ENCODE results near the gene SLC22A31.

Gene SLC22A31

DNA sequence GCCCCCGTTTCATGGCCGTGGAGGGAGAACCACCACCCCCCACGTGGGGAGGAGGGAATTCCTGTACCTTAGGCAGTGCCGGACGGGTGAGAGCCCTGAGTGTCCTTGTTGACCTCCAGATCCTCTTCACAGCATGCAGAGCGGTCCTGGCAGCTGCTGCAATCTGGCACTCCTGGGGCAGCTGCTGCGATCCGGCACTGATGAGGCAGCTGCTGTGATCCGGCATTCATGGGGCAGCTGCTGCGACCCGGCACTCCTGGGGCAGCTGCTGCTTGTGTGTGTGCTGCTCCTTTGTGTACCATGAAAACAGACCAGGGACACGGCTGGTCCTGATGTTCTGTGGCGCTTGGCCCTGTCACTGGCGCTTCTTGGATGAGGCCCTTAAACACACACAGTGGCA lies 29.9 kb upstream of the SLC22A31 start:
- no peak for DNase-seq
- Mint-ChIP-seq H3K27ac (no peak overlapping the region), H3K4me3 (no peak overlapping the region), H3K9me3 (peaks cover 54% of the 10 kb centered on the region), H3K36me3 (peaks cover 79% of the 10 kb centered on the region), H3K4me1 (peaks cover 3% of the 10 kb centered on the region), H3K27me3 (no peaks in the 10 kb centered on the region)
- CTCF ChIA-PET, result no interaction called here

- Mint-ChIP-seq H3K27ac (no peak overlapping the region), H3K4me1 (peaks cover 3% of the 10 kb centered on the region), H3K36me3 (peaks cover 66% of the 10 kb centered on the region), H3K27me3 (no peaks in the 10 kb centered on the region), H3K4me3 (no peak overlapping the region), H3K9me3 (peaks cover 36% of the 10 kb centered on the region)
- CTCF ChIA-PET, result no interaction called here
- DNase-seq, result no peak
These were observed 24.3 kb upstream of the SLC22A31 start for GRCh38 chr16:89224665-89225064.

GRCh38 chr16:89222931-89223330 lies 22.6 kb upstream of the SLC22A31 start:
- no peak for DNase-seq
- CTCF ChIA-PET, result no interaction called here
- no peak overlapping the region for H3K27ac Mint-ChIP-seq
- no peaks in the 10 kb centered on the region for H3K27me3 Mint-ChIP-seq
- H3K4me1 Mint-ChIP-seq, result peaks cover 13% of the 10 kb centered on the region
- peaks cover 21% of the 10 kb centered on the region for H3K9me3 Mint-ChIP-seq
- H3K4me3 Mint-ChIP-seq, result no peak overlapping the region
- peaks cover 52% of the 10 kb centered on the region for H3K36me3 Mint-ChIP-seq

DNA sequence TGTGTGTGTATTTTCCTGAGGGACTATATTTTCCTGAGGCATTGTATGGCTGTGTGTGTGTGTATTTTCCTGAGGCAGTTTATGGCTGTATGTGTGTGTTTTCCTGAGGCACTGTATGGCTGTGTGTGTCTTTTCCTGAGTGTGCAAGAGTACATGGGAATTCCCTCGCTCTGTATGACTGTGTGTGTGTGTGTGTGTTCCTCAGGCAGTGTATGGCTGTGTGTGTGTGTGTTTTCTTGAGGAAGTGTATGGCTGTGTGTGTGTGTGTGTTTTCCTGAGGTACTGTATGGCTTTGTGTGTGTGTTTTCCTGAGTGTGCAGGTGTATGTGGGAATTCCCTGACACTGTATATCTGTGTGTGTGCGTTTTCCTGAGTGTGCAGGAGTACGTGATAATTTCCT lies 21.3 kb upstream of the SLC22A31 start:
- Mint-ChIP-seq H3K27ac (no peak overlapping the region), H3K4me1 (peaks cover 17% of the 10 kb centered on the region), H3K4me3 (no peak overlapping the region), H3K36me3 (peaks cover 39% of the 10 kb centered on the region), H3K9me3 (peaks cover 9% of the 10 kb centered on the region), H3K27me3 (no peaks in the 10 kb centered on the region)
- CTCF ChIA-PET, result no interaction called here
- no peak for DNase-seq

- peaks cover 22% of the 10 kb centered on the region for H3K36me3 Mint-ChIP-seq
- peak overlapping the region; percentile 24 for H3K27ac Mint-ChIP-seq
- DNase-seq, result no peak
- peak overlapping the region; percentile 37 for H3K4me3 Mint-ChIP-seq
- peaks cover 3% of the 10 kb centered on the region for H3K27me3 Mint-ChIP-seq
- CTCF ChIA-PET, result interaction anchor here (2.0 kb wide), 1 partner anchor 21 kb away, joined by 5 read pairs; no protein-coding TSS in a partner anchor
- H3K9me3 Mint-ChIP-seq, result no peaks in the 10 kb centered on the region
- H3K4me1 Mint-ChIP-seq, result peaks cover 27% of the 10 kb centered on the region
These were observed 19.0 kb upstream of the SLC22A31 start for GRCh38 chr16:89219365-89219764.

GRCh38 chr16:89217388-89218191 lies 17.3 kb upstream of the SLC22A31 start, which contains the start of gene ZNF778:
Gene ZNF778 (plus strand): TSS chr16:89217703. CDS start chr16:89221128, 3,425 bp downstream.
- Mint-ChIP-seq H3K27ac (peak within 1 kb of the TSS; percentile 81), H3K36me3 (peaks cover 12% of the 10 kb centered on the region), H3K9me3 (no peaks in the 10 kb centered on the region), H3K27me3 (peaks cover 3% of the 10 kb centered on the region), H3K4me1 (peaks cover 27% of the 10 kb centered on the region), H3K4me3 (peak within 1 kb of the TSS; percentile 90)
- DNase-seq, result peak; percentile 89
- CTCF ChIA-PET, result interaction anchor here (0.6 to 2.0 kb wide), 8 partner anchors 22 to 519 kb away, joined by 3 to 5 read pairs (median 3); partner anchors contain the start of gene SPG7

DNA sequence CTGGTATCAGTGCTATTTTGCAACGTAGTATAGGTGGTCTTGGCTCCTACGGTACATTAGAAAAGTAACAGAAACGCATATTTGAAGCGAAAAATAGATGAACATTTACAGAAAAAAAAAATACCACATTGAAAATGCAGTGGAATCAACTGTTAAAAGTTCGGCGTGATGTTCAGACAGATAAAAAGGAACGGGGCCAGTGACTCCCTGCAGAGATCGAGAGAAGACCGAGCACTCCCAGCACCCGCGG lies 16.7 kb upstream of the SLC22A31 start:
- CTCF ChIA-PET, result interaction anchor here (1.2 kb wide), 1 partner anchor 479 kb away, joined by 3 read pairs; no protein-coding TSS in a partner anchor
- H3K4me3 Mint-ChIP-seq, result peak overlapping the region; percentile 90
- H3K36me3 Mint-ChIP-seq, result peaks cover 8% of the 10 kb centered on the region
- no peak for DNase-seq
- H3K27me3 Mint-ChIP-seq, result peaks cover 3% of the 10 kb centered on the region
- peaks cover 27% of the 10 kb centered on the region for H3K4me1 Mint-ChIP-seq
- H3K27ac Mint-ChIP-seq, result peak overlapping the region; percentile 81
- no peaks in the 10 kb centered on the region for H3K9me3 Mint-ChIP-seq

DNA sequence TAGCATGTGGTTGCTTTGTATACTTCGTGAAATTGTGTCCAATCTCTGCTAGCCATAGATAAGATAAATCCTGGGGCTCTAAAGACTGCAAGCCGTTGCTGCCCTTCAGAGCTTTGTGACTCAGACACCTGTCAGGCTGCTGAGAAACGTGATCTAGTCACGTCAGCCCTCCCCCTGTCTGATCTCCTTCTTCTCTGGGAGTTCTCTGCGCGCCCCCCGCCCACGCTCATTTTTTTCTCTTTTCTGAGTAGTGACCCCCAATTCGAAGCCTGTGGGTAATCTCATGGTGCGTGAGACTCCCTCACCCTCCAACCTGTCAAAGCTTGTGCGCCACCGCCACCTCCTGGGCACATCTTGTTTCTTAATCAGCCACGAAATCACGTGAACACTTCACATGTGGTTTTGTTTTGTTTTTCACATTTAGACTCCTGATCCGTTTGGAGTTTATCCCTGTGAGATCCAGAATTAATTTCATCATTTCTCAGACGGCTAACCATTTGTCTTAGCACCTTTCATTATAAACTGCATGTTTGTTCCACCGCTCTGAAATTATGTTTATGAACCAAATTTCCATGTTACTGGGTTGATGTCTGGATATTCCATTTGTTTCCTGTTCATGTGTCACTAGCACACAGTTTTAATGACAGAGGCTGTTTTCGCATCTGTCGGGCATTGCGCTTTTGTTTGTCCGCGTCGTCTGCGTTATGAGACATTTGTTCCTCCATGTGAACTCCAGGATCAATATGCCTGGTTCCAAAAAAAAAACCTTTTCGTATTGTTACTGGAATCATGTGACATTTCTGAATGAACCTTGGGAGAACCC lies 16.2 kb upstream of the SLC22A31 start:
- Mint-ChIP-seq H3K36me3 (peaks cover 4% of the 10 kb centered on the region), H3K27me3 (peaks cover 3% of the 10 kb centered on the region), H3K9me3 (no peaks in the 10 kb centered on the region), H3K27ac (peak overlapping the region; percentile 81), H3K4me3 (peak overlapping the region; percentile 90), H3K4me1 (peaks cover 27% of the 10 kb centered on the region)
- DNase-seq, result peak; percentile 91
- CTCF ChIA-PET, result interaction anchor here (0.8 to 1.5 kb wide), 4 partner anchors 272 to 406 kb away, joined by 3 to 5 read pairs (median 4); no protein-coding TSS in a partner anchor

- Mint-ChIP-seq H3K27ac (no peak overlapping the region), H3K4me1 (peaks cover 6% of the 10 kb centered on the region), H3K36me3 (no peaks in the 10 kb centered on the region), H3K27me3 (peaks cover 3% of the 10 kb centered on the region), H3K4me3 (no peak overlapping the region), H3K9me3 (no peaks in the 10 kb centered on the region)
- CTCF ChIA-PET, result no interaction called here
- DNase-seq, result no peak
These were observed 10.7 kb upstream of the SLC22A31 start for GRCh38 chr16:89210904-89211515.

GRCh38 chr16:89210165-89210903 lies 10.0 kb upstream of the SLC22A31 start:
- CTCF ChIA-PET, result no interaction called here
- H3K9me3 Mint-ChIP-seq, result no peaks in the 10 kb centered on the region
- no peaks in the 10 kb centered on the region for H3K36me3 Mint-ChIP-seq
- no peak for DNase-seq
- peaks cover 3% of the 10 kb centered on the region for H3K4me1 Mint-ChIP-seq
- no peak overlapping the region for H3K4me3 Mint-ChIP-seq
- peaks cover 6% of the 10 kb centered on the region for H3K27me3 Mint-ChIP-seq
- H3K27ac Mint-ChIP-seq, result no peak overlapping the region

DNA sequence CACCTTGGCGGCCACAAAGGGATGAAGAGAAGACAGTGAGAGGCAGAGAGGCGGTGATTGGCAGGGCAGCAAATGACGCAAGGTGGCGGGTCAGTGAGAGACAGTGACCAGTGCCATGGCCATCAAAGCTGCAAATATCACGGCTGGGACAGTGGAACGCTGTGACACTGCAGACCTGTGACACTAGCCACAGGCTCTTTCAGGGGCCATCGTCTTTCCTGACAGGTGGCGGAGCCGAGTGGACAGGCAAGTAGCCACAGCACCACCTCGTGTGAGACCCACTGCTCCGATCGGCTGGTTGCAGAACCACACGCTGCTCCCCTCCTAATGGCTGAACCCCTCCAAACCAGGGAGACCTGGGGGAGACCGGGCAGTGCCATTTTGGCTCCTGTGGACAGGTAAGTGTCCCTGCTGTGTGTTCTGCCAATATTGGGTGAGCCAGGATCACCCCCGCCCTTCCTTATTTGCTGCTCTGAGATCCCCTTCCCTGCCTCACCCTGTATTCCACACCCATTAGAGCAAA lies 9.2 kb upstream of the SLC22A31 start:
- CTCF ChIA-PET, result no interaction called here
- peaks cover 13% of the 10 kb centered on the region for H3K27me3 Mint-ChIP-seq
- H3K36me3 Mint-ChIP-seq, result no peaks in the 10 kb centered on the region
- no peaks in the 10 kb centered on the region for H3K4me1 Mint-ChIP-seq
- no peaks in the 10 kb centered on the region for H3K9me3 Mint-ChIP-seq
- no peak overlapping the region for H3K4me3 Mint-ChIP-seq
- no peak overlapping the region for H3K27ac Mint-ChIP-seq
- DNase-seq, result no peak

DNA sequence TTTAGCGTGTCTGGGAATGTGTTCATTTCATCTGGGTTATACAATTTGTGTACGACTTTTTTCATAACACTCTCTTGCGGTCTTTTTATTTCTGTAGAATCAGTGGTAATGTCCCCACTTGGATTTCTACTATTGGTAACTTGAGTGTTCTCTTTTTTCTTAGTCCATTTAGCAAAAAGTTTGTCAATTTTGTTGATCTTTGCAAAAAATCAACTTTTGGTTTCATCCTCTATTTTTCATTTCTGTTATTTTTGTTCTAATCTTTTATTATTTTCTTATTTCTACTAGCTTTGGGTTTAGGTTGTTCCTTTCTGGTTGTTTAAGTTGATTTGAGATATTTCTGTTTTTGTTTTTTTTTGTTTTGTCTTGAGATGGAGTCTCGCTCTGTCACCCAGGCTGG lies 7.7 kb upstream of the SLC22A31 start:
- no peaks in the 10 kb centered on the region for H3K9me3 Mint-ChIP-seq
- DNase-seq, result no peak
- peaks cover under 1% of the 10 kb centered on the region for H3K4me1 Mint-ChIP-seq
- H3K4me3 Mint-ChIP-seq, result no peak overlapping the region
- CTCF ChIA-PET, result no interaction called here
- peaks cover 28% of the 10 kb centered on the region for H3K27me3 Mint-ChIP-seq
- H3K27ac Mint-ChIP-seq, result no peak overlapping the region
- no peaks in the 10 kb centered on the region for H3K36me3 Mint-ChIP-seq

DNA sequence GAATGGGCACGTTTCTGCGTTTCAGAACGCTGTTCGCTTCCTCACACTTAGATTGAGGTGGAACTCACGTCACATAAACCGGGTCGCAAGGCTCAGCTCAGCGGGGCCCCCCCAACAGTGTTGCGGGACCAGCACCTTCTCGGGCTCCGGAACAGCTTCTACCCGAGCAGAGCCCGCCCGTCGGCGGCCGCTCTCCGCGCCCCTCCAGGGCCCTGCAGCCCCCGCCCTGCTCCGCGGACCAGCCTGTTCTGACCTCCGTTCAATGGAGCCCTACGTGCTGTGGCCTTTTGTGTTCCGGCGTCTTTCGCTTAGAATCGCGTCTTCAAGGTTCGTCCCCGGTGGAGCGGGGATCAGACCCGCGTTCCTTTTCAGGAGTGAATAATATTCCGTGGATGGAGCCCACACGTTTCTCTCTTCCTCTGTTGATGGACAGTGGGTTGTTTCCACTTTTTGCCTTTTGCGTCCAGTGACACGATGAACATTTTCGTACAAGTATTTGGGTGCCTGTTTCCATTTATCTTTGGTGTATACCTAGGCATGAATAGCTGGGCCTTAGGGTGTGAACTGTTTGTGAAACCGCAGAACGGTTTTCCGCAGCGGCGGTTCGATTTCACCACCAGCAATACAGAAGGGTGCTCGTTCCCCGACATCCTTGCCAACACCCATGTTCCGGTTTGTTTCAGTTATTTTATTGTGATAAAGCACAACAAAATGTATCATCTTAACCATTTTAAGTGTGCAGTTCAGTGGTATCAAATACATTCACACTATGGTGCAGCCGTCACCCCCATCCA lies 2.3 kb upstream of the SLC22A31 start:
- Mint-ChIP-seq H3K9me3 (no peaks in the 10 kb centered on the region), H3K4me3 (peak overlapping the region; percentile 31), H3K27ac (no peak overlapping the region), H3K36me3 (no peaks in the 10 kb centered on the region), H3K27me3 (peaks cover 68% of the 10 kb centered on the region), H3K4me1 (peaks cover 16% of the 10 kb centered on the region)
- no peak for DNase-seq
- CTCF ChIA-PET, result no interaction called here
